C4-2B (cell line): ENCODE measurements around the gene CDC42BPG.

Experiments used
- H3K27ac ChIP-seq: fragments of 450-650 bp; 2 replicates; pipeline ENCODE4 v1.5.1; 2017
- CTCF ChIP-seq: fragments of 450-650 bp; conservative IDR thresholded peaks from 2 replicates; pipeline ENCODE4 v1.5.1; 2017; ENCODE audit warnings: mild to moderate bottlenecking
- ZFX ChIP-seq: fragments of 450-650 bp; IDR thresholded peaks from 2 replicates; pipeline ENCODE4 v1.6.1; 2017

CDC42BPG gene

GRCh38 chr11:64844330-64845128 is at the start of gene CDC42BPG:
CDC42BPG (minus strand) TSS chr11:64844653; CDS start chr11:64844569, 84 bp downstream.
- H3K27ac ChIP-seq = peak within 1 kb of the TSS; percentile 83

GRCh38 chr11:64893194-64894069 is 49.0 kb upstream of the CDC42BPG start:
- TF ChIP-seq CTCF (no peak), ZFX (no peak)
- H3K27ac ChIP-seq = no peak overlapping the region

More at GRCh38 chr11:64844330-64845128, at the start of gene CDC42BPG:
- TF ChIP-seq CTCF (peak; percentile 91), ZFX (peak; percentile 58; the same call in 1 of the 2 replicates)

- no peak for TF ChIP-seq ZFX
- no peak for TF ChIP-seq CTCF
- H3K27ac ChIP-seq = no peak overlapping the region
Measured at GRCh38 chr11:64892838-64893193, 48.4 kb upstream of the CDC42BPG start.

GRCh38 chr11:64892411-64892831 is 48.0 kb upstream of the CDC42BPG start:
- no peak overlapping the region for H3K27ac ChIP-seq
- TF ChIP-seq ZFX = no peak
- TF ChIP-seq CTCF = no peak

- H3K27ac ChIP-seq = no peak overlapping the region
- TF ChIP-seq ZFX = no peak
- no peak for TF ChIP-seq CTCF
Measured at GRCh38 chr11:64891880-64892279, 47.4 kb upstream of the CDC42BPG start.

- H3K27ac ChIP-seq = no peak overlapping the region
- TF ChIP-seq CTCF (no peak), ZFX (no peak)
Measured at GRCh38 chr11:64891215-64891848, 46.9 kb upstream of the CDC42BPG start.

GRCh38 chr11:64890522-64890939 is 46.1 kb upstream of the CDC42BPG start:
- TF ChIP-seq ZFX = no peak
- TF ChIP-seq CTCF = no peak
- no peak overlapping the region for H3K27ac ChIP-seq
